HepG2 (cell line): Measurements from ENCODE around the gene DCUN1D2. TPM values are rescaled to one million over a fixed set of nuclear protein-coding genes. Genes with fewer than 3 reads are reported as not detected.

ENCODE experiments used
- KAT8 ChIP-seq: IDR thresholded peaks from 2 replicates; pipeline ENCODE4 v1.6.1; 2016; ENCODE audit warnings: missing genetic modification reagents, missing compliant biosample characterization
- KDM2A ChIP-seq: sonication (generic); formaldehyde crosslinking; IDR thresholded peaks from 2 replicates; pipeline ENCODE4 v1.4.0; 2020; ENCODE audit warnings: low read depth, missing genetic modification reagents, borderline replicate concordance
- RFXAP ChIP-seq: sonication (generic); formaldehyde crosslinking; IDR thresholded peaks from 2 replicates; pipeline ENCODE4 v1.4.0; 2020; ENCODE audit warnings: missing genetic modification reagents, borderline replicate concordance
- ZFY ChIP-seq: sonication (generic); formaldehyde crosslinking; IDR thresholded peaks from 2 replicates; pipeline ENCODE4 v1.4.0; 2020; ENCODE audit warnings: missing genetic modification reagents
- ZNF331 ChIP-seq: sonication (generic); formaldehyde crosslinking; IDR thresholded peaks from 2 replicates; pipeline ENCODE4 v1.4.0; 2020; ENCODE audit warnings: missing genetic modification reagents
- ZNF766 ChIP-seq: sonication (generic); formaldehyde crosslinking; IDR thresholded peaks from 2 replicates; pipeline ENCODE4 v1.5.0; 2020; ENCODE audit warnings: missing genetic modification reagents, borderline replicate concordance
- ZSCAN22 ChIP-seq: sonication (generic); formaldehyde crosslinking; IDR thresholded peaks from 2 replicates; pipeline ENCODE4 v1.4.0; 2020; ENCODE audit warnings: mild to moderate bottlenecking, missing genetic modification reagents
- ZSCAN31 ChIP-seq: sonication (generic); formaldehyde crosslinking; IDR thresholded peaks from 2 replicates; pipeline ENCODE4 v1.5.0; 2020; ENCODE audit warnings: low read depth, mild to moderate bottlenecking, missing genetic modification reagents
- polyA plus RNA-seq, 8 experiments: library from polyadenylated mRNA; depleted of rRNA in 3 of 8; stranded (reverse) in 7 of 8; unstranded in 1 of 8; fragments of >200 nt; fragmentation: Illumina TruSeq in 4 of 8; extraction: Trizol in 4 of 8; gene quantifications; 2 replicates each; pipeline versions ENCODE4 v1.2.1 to v1.2.3, GENCODE V29; 2011 to 2016; ENCODE audit warnings: low read depth in 4 of 8, missing spikeins in 1 of 8, mixed read lengths in 1 of 8; ENCODE audit not compliant: insufficient read depth in 1 of 8
- total RNA-seq, 5 experiments: library from RNA; depleted of rRNA; stranded (reverse); fragments of >200 nt; fragmentation: Illumina TruSeq; extraction: Trizol; gene quantifications; 2 replicates each; pipeline ENCODE4 v1.2.3, GENCODE V29; 2016; ENCODE audit warnings: low read depth in 1 of 5
- TF ChIP-seq, protein P1 (sequence below): sonication (generic); formaldehyde crosslinking; conservative IDR thresholded peaks from 2 replicates; pipeline ENCODE4 v1.8.0; 2022; ENCODE audit warnings: mild to moderate bottlenecking, moderate library complexity, missing genetic modification reagents
- TF ChIP-seq, protein P2 (sequence below): sonication (generic); formaldehyde crosslinking; IDR thresholded peaks from 2 replicates; pipeline ENCODE4 v1.5.1; 2020; ENCODE audit warnings: missing genetic modification reagents, mild to moderate bottlenecking, borderline replicate concordance
- TF ChIP-seq, protein P3 (sequence below): sonication (generic); formaldehyde crosslinking; IDR thresholded peaks from one replicate; pipeline ENCODE4 v1.5.1; 2020; ENCODE audit warnings: mild to moderate bottlenecking, missing genetic modification reagents; ENCODE audit errors: not compliant biosample characterization
- TF ChIP-seq, protein P4 (sequence below): sonication (generic); formaldehyde crosslinking; IDR thresholded peaks from 2 replicates; pipeline ENCODE4 v1.5.0; 2020; ENCODE audit warnings: missing genetic modification reagents
- TF ChIP-seq, protein P5 (sequence below): sonication (generic); formaldehyde crosslinking; IDR thresholded peaks from 2 replicates; pipeline ENCODE4 v1.9.0; 2022; ENCODE audit warnings: low read depth, missing genetic modification reagents

Gene DCUN1D2
- total and polyA plus RNA-seq, 2 of the 13 experiments (the other 11 are each of a cell fraction or from before 2014, with no cell fraction given), result 9.1 to 9.6 TPM

DNA sequence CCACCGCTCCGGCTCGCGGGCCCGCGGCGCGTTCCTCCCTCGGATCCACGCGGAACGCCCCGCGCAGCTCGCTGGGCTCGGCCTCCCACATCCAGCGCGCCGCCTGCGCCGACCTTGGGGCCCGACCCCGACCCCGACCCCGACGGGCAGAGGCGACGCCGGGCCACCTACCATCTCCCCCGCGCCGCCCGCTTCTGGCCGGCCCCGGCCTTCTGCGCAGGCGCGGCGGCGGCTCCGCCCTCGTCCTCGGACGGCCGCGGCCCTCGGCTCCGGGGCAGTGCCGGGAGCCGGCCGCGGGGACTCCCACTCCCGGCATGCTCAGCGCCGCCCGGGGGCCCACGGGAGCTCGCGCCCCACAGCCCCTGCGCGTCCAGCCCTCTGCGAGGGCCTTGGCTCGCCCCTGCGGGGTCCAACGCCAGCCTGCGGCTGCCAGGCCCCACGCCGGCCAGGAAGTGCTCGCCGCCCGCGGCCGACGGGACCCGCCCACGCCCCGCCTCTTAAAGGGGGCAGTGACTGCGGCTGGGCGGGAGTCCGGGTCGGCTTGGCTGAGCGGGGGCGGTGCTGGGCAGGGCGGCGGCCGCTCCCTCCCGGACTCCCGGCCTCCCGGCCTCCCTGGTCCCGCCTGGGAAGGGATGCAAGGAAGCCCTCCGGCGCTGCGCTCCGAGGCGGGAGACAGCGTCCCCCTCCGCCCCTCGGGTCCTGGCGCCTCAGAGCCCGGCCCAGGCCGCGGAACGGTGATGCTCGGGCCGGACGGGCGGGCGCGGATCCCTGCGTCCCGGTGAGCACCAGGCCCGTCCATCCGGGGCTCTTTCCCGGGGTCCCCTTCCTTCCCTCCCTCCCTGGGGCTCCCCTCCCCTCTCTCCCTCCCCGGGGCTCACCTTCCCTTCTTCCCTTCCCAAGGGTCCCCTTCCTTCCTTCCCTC lies at the start of gene DCUN1D2 (continued):
- TF ChIP-seq, protein P1, sequence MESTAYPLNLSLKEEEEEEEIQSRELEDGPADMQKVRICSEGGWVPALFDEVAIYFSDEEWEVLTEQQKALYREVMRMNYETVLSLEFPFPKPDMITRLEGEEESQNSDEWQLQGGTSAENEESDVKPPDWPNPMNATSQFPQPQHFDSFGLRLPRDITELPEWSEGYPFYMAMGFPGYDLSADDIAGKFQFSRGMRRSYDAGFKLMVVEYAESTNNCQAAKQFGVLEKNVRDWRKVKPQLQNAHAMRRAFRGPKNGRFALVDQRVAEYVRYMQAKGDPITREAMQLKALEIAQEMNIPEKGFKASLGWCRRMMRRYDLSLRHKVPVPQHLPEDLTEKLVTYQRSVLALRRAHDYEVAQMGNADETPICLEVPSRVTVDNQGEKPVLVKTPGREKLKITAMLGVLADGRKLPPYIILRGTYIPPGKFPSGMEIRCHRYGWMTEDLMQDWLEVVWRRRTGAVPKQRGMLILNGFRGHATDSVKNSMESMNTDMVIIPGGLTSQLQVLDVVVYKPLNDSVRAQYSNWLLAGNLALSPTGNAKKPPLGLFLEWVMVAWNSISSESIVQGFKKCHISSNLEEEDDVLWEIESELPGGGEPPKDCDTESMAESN (CRISPR knock-in tag), result peak; percentile 67; the same call in 1 of the 2 replicates
- TF ChIP-seq ZSCAN22 (CRISPR knock-in tag) (no peak), ZNF331 (CRISPR knock-in tag) (no peak), KAT8 (CRISPR knock-in tag) (no peak), ZSCAN31 (CRISPR knock-in tag) (peak; percentile 59; the same call in 1 of the 2 replicates), KDM2A (peak; percentile 58; the same call in 1 of the 2 replicates), RFXAP (0 out of 2 replicates have a peak, but pooled peaks have one; percentile 43), ZFY (peak; percentile 96), ZNF766 (CRISPR knock-in tag) (peak; percentile 70; the same call in 1 of the 2 replicates)
- TF ChIP-seq, protein P2, sequence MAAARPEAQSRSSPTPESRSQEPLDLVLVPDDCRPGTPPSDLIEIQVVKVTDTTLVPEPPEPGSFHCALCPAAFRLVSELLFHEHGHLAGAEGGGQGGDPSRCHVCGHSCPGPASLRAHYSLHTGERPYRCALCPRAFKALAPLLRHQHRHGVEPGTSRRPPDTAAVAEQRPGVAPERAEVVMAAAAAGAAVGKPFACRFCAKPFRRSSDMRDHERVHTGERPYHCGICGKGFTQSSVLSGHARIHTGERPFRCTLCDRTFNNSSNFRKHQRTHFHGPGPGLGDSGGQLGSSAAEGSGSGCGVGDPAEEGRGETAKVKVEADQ, result peak; percentile 31; the same call in 1 of the 2 replicates
- TF ChIP-seq, protein P3, sequence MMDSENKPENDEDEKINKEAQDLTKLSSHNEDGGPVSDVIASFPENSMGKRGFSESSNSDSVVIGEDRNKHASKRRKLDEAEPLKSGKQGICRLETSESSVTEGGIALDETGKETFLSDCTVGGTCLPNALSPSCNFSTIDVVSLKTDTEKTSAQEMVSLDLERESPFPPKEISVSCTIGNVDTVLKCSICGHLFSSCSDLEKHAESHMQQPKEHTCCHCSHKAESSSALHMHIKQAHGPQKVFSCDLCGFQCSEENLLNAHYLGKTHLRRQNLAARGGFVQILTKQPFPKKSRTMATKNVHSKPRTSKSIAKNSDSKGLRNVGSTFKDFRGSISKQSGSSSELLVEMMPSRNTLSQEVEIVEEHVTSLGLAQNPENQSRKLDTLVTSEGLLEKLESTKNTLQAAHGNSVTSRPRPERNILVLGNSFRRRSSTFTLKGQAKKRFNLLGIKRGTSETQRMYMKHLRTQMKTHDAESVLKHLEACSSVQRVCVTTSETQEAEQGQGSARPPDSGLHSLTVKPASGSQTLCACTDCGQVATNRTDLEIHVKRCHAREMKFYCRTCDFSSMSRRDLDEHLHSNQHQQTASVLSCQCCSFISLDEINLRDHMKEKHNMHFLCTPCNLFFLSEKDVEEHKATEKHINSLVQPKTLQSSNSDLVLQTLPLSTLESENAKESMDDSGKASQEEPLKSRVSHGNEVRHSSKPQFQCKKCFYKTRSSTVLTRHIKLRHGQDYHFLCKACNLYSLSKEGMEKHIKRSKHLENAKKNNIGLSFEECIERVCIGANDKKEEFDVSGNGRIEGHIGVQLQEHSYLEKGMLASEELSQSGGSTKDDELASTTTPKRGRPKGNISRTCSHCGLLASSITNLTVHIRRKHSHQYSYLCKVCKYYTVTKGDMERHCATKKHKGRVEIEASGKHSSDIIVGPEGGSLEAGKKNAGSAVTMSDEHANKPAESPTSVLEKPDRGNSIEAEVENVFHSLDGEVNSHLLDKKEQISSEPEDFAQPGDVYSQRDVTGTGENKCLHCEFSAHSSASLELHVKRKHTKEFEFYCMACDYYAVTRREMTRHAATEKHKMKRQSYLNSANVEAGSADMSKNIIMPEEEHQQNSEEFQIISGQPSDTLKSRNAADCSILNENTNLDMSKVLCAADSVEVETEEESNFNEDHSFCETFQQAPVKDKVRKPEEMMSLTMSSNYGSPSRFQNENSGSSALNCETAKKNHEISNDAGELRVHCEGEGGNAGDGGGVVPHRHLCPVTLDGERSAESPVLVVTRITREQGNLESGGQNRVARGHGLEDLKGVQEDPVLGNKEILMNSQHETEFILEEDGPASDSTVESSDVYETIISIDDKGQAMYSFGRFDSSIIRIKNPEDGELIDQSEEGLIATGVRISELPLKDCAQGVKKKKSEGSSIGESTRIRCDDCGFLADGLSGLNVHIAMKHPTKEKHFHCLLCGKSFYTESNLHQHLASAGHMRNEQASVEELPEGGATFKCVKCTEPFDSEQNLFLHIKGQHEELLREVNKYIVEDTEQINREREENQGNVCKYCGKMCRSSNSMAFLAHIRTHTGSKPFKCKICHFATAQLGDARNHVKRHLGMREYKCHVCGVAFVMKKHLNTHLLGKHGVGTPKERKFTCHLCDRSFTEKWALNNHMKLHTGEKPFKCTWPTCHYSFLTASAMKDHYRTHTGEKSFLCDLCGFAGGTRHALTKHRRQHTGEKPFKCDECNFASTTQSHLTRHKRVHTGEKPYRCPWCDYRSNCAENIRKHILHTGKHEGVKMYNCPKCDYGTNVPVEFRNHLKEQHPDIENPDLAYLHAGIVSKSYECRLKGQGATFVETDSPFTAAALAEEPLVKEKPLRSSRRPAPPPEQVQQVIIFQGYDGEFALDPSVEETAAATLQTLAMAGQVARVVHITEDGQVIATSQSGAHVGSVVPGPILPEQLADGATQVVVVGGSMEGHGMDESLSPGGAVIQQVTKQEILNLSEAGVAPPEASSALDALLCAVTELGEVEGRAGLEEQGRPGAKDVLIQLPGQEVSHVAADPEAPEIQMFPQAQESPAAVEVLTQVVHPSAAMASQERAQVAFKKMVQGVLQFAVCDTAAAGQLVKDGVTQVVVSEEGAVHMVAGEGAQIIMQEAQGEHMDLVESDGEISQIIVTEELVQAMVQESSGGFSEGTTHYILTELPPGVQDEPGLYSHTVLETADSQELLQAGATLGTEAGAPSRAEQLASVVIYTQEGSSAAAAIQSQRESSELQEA (CRISPR knock-in tag), result peak; percentile 48
- TF ChIP-seq, protein P4, sequence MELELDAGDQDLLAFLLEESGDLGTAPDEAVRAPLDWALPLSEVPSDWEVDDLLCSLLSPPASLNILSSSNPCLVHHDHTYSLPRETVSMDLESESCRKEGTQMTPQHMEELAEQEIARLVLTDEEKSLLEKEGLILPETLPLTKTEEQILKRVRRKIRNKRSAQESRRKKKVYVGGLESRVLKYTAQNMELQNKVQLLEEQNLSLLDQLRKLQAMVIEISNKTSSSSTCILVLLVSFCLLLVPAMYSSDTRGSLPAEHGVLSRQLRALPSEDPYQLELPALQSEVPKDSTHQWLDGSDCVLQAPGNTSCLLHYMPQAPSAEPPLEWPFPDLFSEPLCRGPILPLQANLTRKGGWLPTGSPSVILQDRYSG (CRISPR knock-in tag), result peak; percentile 66
- TF ChIP-seq, protein P5, sequence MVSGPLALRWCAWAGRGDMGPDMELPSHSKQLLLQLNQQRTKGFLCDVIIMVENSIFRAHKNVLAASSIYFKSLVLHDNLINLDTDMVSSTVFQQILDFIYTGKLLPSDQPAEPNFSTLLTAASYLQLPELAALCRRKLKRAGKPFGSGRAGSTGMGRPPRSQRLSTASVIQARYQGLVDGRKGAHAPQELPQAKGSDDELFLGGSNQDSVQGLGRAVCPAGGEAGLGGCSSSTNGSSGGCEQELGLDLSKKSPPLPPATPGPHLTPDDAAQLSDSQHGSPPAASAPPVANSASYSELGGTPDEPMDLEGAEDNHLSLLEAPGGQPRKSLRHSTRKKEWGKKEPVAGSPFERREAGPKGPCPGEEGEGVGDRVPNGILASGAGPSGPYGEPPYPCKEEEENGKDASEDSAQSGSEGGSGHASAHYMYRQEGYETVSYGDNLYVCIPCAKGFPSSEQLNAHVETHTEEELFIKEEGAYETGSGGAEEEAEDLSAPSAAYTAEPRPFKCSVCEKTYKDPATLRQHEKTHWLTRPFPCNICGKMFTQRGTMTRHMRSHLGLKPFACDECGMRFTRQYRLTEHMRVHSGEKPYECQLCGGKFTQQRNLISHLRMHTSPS (CRISPR knock-in tag), result 0 out of 2 replicates have a peak, but pooled peaks have one; percentile 6
